ENCODE data around the gene LYPD6B. TPM values are rescaled to one million over a fixed set of nuclear protein-coding genes. Genes with fewer than 3 reads are reported as not detected.
A peak's percentile ranks its signal among the peaks of the same experiment; 100 is the strongest.

LYPD6B gene
- total and polyA plus RNA-seq, 2 donors from 2014 or later: 9.4 to 17.6 TPM

DNA sequence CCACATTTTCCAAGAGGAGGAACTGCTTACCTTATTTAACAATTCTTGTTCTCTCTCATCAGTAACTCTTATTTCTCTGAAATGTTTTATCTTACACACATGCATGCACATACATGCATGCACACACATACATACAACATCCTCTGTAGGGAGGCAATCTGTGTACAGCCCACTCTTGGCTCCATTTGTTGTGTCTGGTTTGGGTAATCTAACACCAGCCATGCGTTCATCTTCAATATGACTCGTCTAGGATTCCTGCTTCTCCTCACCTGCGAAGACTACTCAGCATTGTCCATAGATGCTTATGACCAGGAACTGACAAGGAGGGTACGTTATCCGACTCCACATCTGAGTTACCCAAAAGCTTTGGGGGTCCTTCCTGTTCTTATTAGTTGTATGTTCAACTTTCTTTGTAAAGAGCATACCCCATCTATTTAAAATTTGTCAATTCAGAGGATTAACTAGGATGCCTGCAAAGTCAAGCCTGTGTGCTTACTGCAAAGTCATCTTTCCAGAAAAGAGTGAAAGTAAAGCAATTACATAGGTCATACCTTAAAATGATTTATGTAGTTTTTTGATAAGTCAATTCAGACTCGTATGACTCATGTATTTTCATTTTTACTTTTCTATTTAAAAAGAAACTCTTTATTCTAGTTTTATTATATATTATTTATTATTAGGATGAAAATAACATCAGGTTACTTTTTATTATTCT lies 18.2 kb downstream of the LYPD6B start:
- TF ChIP-seq, protein P1, sequence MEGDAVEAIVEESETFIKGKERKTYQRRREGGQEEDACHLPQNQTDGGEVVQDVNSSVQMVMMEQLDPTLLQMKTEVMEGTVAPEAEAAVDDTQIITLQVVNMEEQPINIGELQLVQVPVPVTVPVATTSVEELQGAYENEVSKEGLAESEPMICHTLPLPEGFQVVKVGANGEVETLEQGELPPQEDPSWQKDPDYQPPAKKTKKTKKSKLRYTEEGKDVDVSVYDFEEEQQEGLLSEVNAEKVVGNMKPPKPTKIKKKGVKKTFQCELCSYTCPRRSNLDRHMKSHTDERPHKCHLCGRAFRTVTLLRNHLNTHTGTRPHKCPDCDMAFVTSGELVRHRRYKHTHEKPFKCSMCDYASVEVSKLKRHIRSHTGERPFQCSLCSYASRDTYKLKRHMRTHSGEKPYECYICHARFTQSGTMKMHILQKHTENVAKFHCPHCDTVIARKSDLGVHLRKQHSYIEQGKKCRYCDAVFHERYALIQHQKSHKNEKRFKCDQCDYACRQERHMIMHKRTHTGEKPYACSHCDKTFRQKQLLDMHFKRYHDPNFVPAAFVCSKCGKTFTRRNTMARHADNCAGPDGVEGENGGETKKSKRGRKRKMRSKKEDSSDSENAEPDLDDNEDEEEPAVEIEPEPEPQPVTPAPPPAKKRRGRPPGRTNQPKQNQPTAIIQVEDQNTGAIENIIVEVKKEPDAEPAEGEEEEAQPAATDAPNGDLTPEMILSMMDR (IDR thresholded peaks at IDR 0.05; ENCODE audit: borderline replicate concordance, extremely low read depth, insufficient read depth): no peak
- Histone ChIP-seq H3K4me3 (ENCODE audit: low read length in 3 of 3) (no peak overlapping the region), H3K9me3 (ENCODE audit: control insufficient read depth in 2 of 3, insufficient read depth in 1 of 3, low read length in 3 of 3) (no peaks in the 10 kb centered on the region), H3K36me3 (ENCODE audit: control insufficient read depth in 2 of 3, insufficient read depth in 3 of 3, low read length in 3 of 3) (no peaks in the 10 kb centered on the region), H3K27ac (ENCODE audit: low read depth in 2 of 2, low read length in 2 of 2) (no peak overlapping the region), H3K27me3 (ENCODE audit: control insufficient read depth, insufficient read depth, low read length) (no peaks in the 10 kb centered on the region), H3K4me1 (ENCODE audit: control insufficient read depth in 2 of 3, insufficient read depth in 2 of 3, low read depth in 1 of 3, low read length in 3 of 3) (peaks cover 0 to 2% (median 0%) of the 10 kb centered on the region in 3 donors), H3K9ac (ENCODE audit: low read length in 3 of 3) (no peak overlapping the region)
- peak; percentile 45 for FAIRE-seq
- intact Hi-C loops (cut with DNase I): no loop called here
- DNase-seq: no peak

DNA sequence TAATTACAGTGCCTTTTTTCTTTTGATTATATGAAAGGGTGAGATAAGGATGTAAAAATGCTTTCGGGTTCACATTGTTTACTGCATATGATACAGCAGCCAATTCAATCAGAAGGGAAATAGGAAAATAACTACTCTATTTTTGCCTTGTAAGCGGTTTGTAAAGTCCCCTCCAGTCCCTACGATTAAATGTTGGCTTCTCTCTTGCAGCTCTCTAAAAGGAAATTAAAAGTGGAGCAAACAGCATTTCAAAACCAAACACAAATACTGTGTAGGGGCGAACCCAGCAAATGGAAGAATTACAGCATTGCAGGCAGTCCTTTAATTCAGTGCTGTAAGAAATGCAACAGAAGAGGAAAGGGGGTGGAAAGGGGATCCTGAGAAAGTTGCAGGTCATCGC lies 18.9 kb downstream of the LYPD6B start:
- Histone ChIP-seq H3K36me3 (ENCODE audit: control insufficient read depth in 2 of 3, insufficient read depth in 3 of 3, low read length in 3 of 3) (no peaks in the 10 kb centered on the region), H3K27ac (ENCODE audit: low read depth in 2 of 2, low read length in 2 of 2) (no peak overlapping the region), H3K4me1 (ENCODE audit: control insufficient read depth in 2 of 3, insufficient read depth in 2 of 3, low read depth in 1 of 3, low read length in 3 of 3) (peaks cover 0 to 2% (median 0%) of the 10 kb centered on the region in 3 donors), H3K27me3 (ENCODE audit: control insufficient read depth, insufficient read depth, low read length) (no peaks in the 10 kb centered on the region), H3K9ac (ENCODE audit: low read length in 3 of 3) (no peak overlapping the region), H3K4me3 (ENCODE audit: low read length in 3 of 3) (no peak overlapping the region), H3K9me3 (ENCODE audit: control insufficient read depth in 2 of 3, insufficient read depth in 1 of 3, low read length in 3 of 3) (no peaks in the 10 kb centered on the region)
- intact Hi-C loops (cut with DNase I): no loop called here
- TF ChIP-seq, protein P1 (IDR thresholded peaks at IDR 0.05; ENCODE audit: borderline replicate concordance, extremely low read depth, insufficient read depth): no peak
- FAIRE-seq (no peak), DNase-seq (peak in 1 of 5 donors; percentile 60)

DNA sequence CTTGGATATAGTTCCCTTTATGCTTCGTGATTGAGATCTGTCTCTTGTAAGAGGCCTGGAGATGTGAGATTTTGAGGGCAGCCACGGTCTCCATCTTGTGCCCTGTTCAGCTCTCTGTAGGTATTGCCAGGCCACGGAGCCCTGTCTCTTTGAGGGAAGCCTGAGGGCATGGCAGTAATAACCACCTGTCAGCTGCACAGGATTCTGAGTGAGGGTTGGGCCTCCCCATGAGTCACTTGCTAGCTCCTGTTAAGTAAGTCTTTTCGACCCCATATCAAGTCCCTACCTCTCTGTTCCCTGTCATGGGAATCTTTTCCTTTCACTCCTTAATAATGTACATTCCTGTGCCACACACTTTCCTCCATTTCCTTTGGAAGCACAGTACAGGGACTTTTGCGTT lies 20.4 kb downstream of the LYPD6B start:
- FAIRE-seq (no peak), DNase-seq (no peak)
- H3K9ac ChIP-seq (ENCODE audit: low read length in 3 of 3): no peak overlapping the region
- intact Hi-C loops (cut with DNase I): no loop called here
- no peak overlapping the region for H3K4me3 ChIP-seq (ENCODE audit: low read length in 3 of 3)
- no peak overlapping the region for H3K27ac ChIP-seq (ENCODE audit: low read depth in 2 of 2, low read length in 2 of 2)
- H3K4me1 ChIP-seq (ENCODE audit: control insufficient read depth in 2 of 3, insufficient read depth in 2 of 3, low read depth in 1 of 3, low read length in 3 of 3): peaks cover 0 to 2% (median 0%) of the 10 kb centered on the region in 3 donors
- no peaks in the 10 kb centered on the region for H3K27me3 ChIP-seq (ENCODE audit: control insufficient read depth, insufficient read depth, low read length)
- no peaks in the 10 kb centered on the region for H3K9me3 ChIP-seq (ENCODE audit: control insufficient read depth in 2 of 3, insufficient read depth in 1 of 3, low read length in 3 of 3)
- no peaks in the 10 kb centered on the region for H3K36me3 ChIP-seq (ENCODE audit: control insufficient read depth in 2 of 3, insufficient read depth in 3 of 3, low read length in 3 of 3)
- TF ChIP-seq, protein P1 (IDR thresholded peaks at IDR 0.05; ENCODE audit: borderline replicate concordance, extremely low read depth, insufficient read depth): no peak

All from kidney (tissue), 14 donors.